KMS-11 (cell line): Measurements from ENCODE around the gene GPR160.

ENCODE experiments used
- H2AFZ ChIP-seq: fragments of 200-600 bp; sonication (generic); 2 replicates; pipeline ENCODE4 v1.6.1; 2016; ENCODE audit warnings: antibody characterized with exemption, mixed run types, low read depth
- H3K27ac ChIP-seq: fragments of 200-600 bp; sonication (generic); 2 replicates; pipeline ENCODE4 v1.6.1; 2016; ENCODE audit warnings: mild to moderate bottlenecking, mixed run types
- H3K27me3 ChIP-seq: fragments of 200-600 bp; sonication (generic); 2 replicates; pipeline ENCODE4 v1.6.1; 2017; ENCODE audit warnings: mild to moderate bottlenecking, low read depth, mixed run types, moderate library complexity; ENCODE audit not compliant: insufficient read depth
- H3K36me3 ChIP-seq: fragments of 200-600 bp; sonication (generic); 2 replicates; pipeline ENCODE4 v1.6.1; 2017; ENCODE audit warnings: mild to moderate bottlenecking, mixed run types; ENCODE audit not compliant: insufficient read depth
- H3K4me1 ChIP-seq: fragments of 200-600 bp; sonication (generic); 2 replicates; pipeline ENCODE4 v1.6.1; 2016; ENCODE audit warnings: mild to moderate bottlenecking, low read depth, mixed run types; ENCODE audit not compliant: poor library complexity, severe bottlenecking
- H3K4me2 ChIP-seq: fragments of 200-600 bp; sonication (generic); 2 replicates; pipeline ENCODE4 v1.7.0; 2016; ENCODE audit warnings: mild to moderate bottlenecking, mixed run types
- H3K4me3 ChIP-seq: fragments of 200-600 bp; sonication (generic); IDR thresholded peaks from 2 replicates; pipeline ENCODE4 v1.6.1; 2017; ENCODE audit warnings: low read depth, low read length, mixed read lengths; ENCODE audit not compliant: insufficient read depth
- H3K79me2 ChIP-seq: fragments of 200-600 bp; sonication (generic); 2 replicates; pipeline ENCODE4 v1.6.1; 2016; ENCODE audit warnings: low read depth, mixed run types; ENCODE audit not compliant: insufficient read depth
- H3K9ac ChIP-seq: fragments of 200-600 bp; sonication (generic); 2 replicates; pipeline ENCODE4 v1.6.1; 2016; ENCODE audit warnings: mild to moderate bottlenecking, mixed run types
- H4K20me1 ChIP-seq: fragments of 200-600 bp; sonication (generic); 2 replicates; pipeline ENCODE4 v1.6.1; 2016; ENCODE audit warnings: mild to moderate bottlenecking, mixed run types; ENCODE audit not compliant: insufficient read depth
- CTCF ChIP-seq: fragments of 200-600 bp; sonication (generic); conservative IDR thresholded peaks from 2 replicates; pipeline ENCODE4 v1.6.1; 2017; ENCODE audit warnings: low read depth, mild to moderate bottlenecking, antibody characterized with exemption, low read length, moderate library complexity, mixed read lengths

Gene GPR160

GRCh38 chr3:170054204-170054603 is 16.4 kb downstream of the GPR160 start:
- Histone ChIP-seq H3K4me2 (peak overlapping the region; percentile 5; the same call in 1 of the 2 replicates), H3K36me3 (no peaks in the 10 kb centered on the region), H3K79me2 (no peaks in the 10 kb centered on the region), H3K4me3 (no peak overlapping the region), H3K4me1 (peaks cover 50% of the 10 kb centered on the region), H3K9ac (no peak overlapping the region), H3K27ac (no peak overlapping the region), H4K20me1 (no peaks in the 10 kb centered on the region), H2AFZ (no peak overlapping the region), H3K27me3 (no peaks in the 10 kb centered on the region)
- peak; percentile 26; the same call in 1 of the 2 replicates for TF ChIP-seq CTCF

DNA sequence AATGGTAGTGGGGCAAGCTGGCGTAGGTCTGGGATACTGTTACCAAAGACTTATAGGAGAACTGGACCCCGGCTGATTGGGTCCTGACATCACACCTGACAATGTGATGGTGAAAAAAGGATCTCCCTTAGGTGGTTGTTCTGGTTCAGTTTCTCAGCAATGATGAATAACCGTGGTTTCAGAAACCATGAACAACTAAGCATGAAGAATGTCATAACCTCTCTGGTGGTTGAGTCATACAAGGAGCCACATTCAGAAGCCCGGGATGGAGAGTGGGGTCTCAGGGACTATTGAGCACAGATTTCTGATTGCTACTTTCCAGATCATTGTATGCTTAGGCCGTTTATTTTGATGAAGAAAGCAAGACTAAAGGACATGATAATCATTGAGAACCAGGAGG is 17.4 kb downstream of the GPR160 start:
- peak overlapping the region; percentile 28; the same call in 1 of the 2 replicates for H3K9ac ChIP-seq
- H3K27me3 ChIP-seq = no peaks in the 10 kb centered on the region
- peak overlapping the region; percentile 70 for H3K4me3 ChIP-seq
- peak overlapping the region; percentile 72 for H2AFZ ChIP-seq
- peak overlapping the region; percentile 42; the same call in 1 of the 2 replicates for H3K27ac ChIP-seq
- no peak for TF ChIP-seq CTCF
- no peaks in the 10 kb centered on the region for H3K36me3 ChIP-seq
- H4K20me1 ChIP-seq = no peaks in the 10 kb centered on the region
- H3K4me1 ChIP-seq = peaks cover 50% of the 10 kb centered on the region
- no peaks in the 10 kb centered on the region for H3K79me2 ChIP-seq
- peak overlapping the region; percentile 80 for H3K4me2 ChIP-seq

GRCh38 chr3:170056710-170057454 is 19.1 kb downstream of the GPR160 start:
- peak overlapping the region; percentile 62 for H3K27ac ChIP-seq
- H3K4me2 ChIP-seq = peak overlapping the region; percentile 80
- H3K79me2 ChIP-seq = no peaks in the 10 kb centered on the region
- H3K4me3 ChIP-seq = peak overlapping the region; percentile 49
- H4K20me1 ChIP-seq = no peaks in the 10 kb centered on the region
- peak overlapping the region; percentile 13; the same call in 1 of the 2 replicates for H3K9ac ChIP-seq
- peak overlapping the region; percentile 51; the same call in 1 of the 2 replicates for H2AFZ ChIP-seq
- H3K4me1 ChIP-seq = peaks cover 50% of the 10 kb centered on the region
- TF ChIP-seq CTCF = no peak
- no peaks in the 10 kb centered on the region for H3K36me3 ChIP-seq
- H3K27me3 ChIP-seq = no peaks in the 10 kb centered on the region

- Histone ChIP-seq H3K4me3 (peak overlapping the region; percentile 49), H3K9ac (peak overlapping the region; percentile 13; the same call in 1 of the 2 replicates), H3K36me3 (no peaks in the 10 kb centered on the region), H4K20me1 (no peaks in the 10 kb centered on the region), H3K4me2 (peak overlapping the region; percentile 80), H2AFZ (peak overlapping the region; percentile 51), H3K4me1 (peaks cover 50% of the 10 kb centered on the region), H3K27me3 (no peaks in the 10 kb centered on the region), H3K27ac (peak overlapping the region; percentile 62), H3K79me2 (no peaks in the 10 kb centered on the region)
- no peak for TF ChIP-seq CTCF
Observed at GRCh38 chr3:170057550-170057949, 19.8 kb downstream of the GPR160 start.
